Renal pelvis (tissue), 4 donors: Measurements from ENCODE around the gene WDR86. TPM values are rescaled to one million over a fixed set of nuclear protein-coding genes. Genes with fewer than 3 reads are reported as not detected.

Source experiments
- DNase-seq: peaks from one replicate; pipeline ENCODE4 v3.0.0-alpha.2; 2013
- polyA plus RNA-seq, 3 donors: library from polyadenylated mRNA; unstranded; fragments of 120-200 nt; gene quantifications; one replicate each; pipeline ENCODE4 v1.2.1, GENCODE V29; 2013; ENCODE audit not compliant: insufficient read length in 3 of 3

The WDR86 gene
- polyA plus RNA-seq, 3 donors: 34.9 to 49.6 (median 49.5) TPM

DNA sequence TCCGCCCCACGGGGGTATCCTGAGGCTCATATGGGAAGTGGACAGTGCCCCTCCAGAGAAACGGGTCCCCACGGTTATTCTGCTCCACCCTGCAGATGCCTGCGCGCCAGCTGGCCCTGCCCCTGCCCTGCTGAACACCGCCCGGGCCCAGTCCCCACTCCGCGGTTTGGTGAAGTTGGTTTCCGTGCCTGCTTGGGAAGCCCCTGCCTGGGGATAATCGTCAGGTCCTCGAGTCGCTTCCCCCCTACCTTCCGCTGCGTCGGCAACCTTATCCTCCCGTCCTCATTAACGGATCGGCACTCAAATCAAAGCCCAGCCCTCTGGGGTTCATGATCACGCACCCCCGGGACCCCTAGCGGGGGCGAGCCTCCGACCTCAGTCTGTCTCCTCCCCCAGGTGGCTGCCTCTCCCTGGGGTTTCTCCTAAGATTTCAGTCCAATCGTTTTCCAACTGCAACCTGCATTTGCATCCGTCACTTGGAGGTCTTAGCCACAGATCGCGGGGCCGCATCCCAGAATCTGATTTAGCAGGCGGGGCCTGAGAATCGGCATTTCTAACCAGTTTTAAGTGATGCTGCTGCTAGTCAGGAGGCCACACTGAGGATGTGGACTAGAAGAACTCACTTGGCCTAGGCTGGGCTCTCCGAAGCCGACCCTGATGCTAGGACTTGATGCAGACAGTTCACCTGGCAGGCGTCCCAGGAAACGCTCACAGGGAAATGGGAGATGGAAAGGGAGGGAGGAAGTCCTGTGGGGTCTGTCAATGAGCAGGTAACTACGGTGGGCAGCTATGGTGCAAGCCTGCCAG lies 27.6 kb downstream of the WDR86 start:
- DNase-seq: peak; percentile 12

DNA sequence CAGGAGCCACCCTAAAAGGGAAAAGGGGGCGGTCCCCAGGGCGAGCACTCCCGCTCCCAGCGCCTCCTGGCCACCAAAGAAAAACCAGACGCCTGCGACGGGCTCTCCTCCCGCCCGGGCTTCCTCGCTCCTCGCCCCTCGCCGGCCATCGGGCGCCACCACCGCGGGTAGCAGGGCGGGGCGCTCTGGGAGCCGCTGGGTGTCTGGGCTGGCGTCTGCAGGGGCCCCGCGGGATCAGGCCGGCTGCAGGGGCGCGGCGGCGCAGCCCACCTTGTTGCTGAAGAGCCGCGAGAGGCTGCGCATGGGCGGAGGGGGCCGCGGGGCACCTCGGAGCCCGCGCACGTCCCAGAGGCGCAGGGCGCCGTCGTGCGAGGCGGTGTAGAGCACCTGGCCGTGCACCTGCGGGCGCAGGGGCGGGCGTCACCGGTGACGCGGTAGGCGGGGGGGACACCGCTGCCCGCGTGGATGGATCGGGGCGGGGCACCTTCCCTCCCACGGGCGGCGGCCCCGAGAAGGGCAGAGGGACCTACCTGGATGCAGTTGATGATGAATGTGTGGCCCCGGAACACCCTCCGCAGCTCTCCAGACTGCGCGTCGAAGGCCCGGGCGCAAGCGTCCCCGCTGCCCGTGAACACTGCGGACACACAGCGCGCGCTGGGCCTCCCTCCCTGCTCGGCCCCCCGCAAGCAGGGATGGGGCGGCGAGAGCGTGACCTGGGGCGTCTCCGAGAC lies 28.3 kb downstream of the WDR86 start:
- no peak for DNase-seq

DNA sequence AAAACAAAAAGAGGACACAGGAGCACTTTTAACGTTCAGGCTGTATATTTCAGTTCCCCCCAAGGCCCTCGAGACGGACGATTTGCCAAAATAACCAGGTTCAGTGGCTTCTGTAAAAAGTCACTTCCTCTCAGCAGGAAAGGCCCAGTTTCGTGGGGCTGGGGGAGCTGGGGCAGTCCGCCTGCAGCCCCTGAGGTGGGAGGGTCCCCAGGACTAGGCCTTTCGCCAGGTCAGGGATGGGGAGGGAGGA lies 28.8 kb downstream of the WDR86 start:
- no peak for DNase-seq

DNA sequence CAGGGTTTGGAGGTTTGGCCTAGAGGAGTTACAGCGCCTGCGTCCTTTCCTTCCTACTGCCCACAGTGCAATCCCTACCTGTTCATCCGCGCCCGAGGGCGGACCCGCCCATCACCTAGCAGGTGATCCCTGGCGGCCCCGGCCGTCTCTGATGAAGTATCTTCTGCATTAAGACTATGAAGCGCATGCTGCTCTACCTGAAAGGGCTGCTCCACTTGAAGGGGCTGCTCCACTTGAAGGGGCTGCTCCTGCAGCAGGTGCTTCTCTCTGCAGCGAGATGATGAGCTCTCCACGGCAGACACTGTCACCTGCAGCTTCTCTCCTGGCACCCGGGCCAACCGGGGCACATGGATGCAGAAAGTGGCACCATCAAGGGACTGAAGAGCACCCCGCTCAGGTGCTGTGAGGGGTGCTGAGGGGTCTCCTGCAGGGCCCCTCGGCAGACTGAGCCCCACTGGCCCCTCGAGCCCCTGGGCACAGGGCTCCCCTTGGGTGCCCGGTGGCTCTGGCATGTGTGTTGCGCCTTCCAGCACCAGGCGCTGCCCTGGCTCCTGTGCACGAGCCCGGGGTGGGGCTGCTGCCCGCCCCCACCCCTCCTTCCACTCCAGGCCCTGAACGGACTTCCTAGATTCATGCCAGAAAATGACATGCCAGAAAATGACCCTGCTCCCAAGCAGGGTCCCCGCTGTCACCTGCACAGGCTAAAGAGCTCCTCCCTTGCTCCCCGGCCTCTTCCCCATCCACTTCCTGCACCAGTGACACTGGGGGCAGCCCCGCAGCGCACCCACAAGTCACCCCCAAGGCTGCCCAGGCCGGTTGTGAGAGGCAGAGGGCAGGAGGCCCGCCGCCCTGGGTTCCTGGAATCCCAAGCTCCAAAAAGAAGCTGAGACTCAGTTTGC lies 29.4 kb downstream of the WDR86 start:
- no peak for DNase-seq

DNA sequence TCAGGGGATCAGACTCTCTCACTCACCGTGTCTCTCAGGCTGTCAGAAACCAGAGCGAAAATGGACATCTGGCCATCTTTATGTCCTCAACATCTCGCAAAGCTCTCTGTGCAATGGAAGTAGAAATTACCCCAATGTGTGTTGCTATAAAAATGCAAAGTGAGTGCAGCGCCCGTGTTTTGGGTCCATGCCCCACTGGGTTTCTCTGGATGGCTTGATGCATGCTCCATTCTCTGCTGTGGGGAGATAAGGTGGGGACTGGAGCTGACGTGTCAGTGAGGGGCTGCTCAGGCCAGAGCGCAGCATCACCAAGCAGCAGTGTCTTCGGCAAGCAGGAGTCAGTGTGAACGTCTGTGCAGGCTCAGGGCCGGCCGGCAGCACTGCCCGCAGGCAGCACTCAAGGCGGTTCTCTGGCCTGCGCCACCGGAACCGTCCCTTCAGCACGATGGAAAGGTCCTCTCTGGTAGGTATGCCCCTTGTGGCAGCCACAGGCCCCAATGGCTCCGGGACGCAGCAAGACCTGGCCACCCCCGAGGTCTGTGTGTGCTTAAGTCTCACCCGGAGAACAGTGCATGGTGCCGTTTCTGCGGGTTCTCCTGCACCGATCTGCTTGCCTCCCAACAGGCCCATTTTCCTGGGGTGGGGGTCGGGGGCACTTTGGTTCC lies 30.2 kb downstream of the WDR86 start:
- DNase-seq: no peak

DNA sequence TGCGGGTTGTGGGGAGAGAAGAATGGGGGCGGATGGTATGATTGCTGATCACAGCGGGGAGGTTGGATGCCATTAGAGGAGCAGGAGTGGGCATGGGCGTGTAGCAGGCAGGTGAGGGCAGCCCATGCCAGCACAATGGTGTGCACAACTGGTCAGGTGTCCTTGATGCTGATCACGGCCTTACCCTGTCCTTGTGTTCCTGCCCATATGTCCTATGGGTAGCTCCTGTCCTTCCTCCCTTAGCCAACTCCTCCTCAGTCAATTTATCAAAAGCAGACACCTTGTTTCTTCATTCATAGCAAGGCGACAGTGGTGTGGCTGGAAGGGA lies 30.7 kb downstream of the WDR86 start:
- DNase-seq: no peak

DNA sequence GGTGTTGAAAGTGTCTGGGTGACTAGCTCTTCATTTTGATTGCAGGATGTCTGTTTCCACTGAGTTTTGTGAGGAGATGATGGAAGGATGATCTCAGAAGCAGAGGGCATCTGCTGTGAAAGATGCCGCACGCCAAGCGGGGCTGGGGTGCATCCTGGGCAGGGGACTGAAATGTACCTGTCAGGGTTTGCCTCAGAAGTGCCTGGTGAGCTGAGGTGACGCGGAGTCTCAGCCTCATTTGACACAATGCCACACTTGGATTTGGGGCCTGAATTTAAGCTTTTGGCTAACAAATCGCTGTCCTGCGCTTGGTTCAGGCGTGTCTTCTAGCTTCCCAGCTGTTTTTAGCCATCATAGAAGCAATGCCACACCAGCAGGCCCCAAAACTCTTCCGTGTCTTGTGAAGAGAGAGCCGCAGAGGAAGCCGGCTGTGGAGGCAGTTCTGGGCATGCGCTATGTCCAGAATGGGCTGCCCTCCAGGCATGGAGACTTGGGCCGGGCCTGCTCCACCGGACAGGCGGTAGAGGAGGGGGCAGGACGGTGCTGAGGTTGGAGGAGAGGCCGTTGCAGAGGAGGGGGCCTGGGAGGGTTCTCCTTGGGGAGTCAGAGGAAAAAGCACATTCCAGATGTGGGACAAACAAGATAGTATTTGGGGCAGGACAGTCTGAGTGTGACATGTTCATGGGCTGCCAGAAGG lies 31.2 kb downstream of the WDR86 start:
- no peak for DNase-seq

DNA sequence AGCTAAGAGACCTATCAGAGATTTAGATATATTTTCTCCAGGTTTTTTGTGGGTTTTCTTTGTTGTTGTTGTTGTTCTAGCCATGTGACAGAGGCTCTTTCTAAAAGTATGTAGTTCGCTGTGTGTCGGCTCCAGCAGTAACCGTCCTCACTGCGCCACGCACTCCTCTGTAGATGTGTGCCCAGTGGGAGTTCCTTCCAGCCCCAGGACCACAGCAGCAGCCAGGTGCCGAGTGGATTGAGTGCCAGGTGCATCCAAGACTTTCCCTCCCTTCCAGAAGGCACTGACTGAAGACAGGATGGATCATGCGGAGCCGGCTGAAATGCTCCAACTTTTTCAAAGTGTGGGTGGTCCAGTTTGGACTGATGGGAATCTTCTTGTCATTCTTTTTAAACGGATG lies 31.8 kb downstream of the WDR86 start:
- DNase-seq: no peak

DNA sequence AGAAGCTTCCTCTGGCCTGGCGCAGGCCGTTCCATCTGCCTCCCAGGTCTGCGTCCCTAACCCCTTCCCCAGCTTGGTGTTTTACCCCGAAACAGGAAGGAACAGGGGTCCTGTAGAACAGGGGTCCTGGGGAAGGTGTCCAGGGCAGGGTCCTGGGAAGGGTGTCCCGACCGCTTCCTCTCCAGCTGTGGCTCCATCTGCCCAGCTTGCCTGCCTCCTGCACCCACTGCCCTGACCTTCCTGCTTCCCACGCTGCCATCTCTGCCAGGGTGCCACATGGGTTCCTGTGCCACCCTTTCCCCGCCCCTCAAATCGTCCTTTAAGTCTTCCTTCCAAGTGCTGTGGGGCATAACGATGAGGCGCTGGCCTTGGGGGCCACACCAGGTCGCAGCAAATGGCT lies 32.4 kb downstream of the WDR86 start:
- DNase-seq: no peak

DNA sequence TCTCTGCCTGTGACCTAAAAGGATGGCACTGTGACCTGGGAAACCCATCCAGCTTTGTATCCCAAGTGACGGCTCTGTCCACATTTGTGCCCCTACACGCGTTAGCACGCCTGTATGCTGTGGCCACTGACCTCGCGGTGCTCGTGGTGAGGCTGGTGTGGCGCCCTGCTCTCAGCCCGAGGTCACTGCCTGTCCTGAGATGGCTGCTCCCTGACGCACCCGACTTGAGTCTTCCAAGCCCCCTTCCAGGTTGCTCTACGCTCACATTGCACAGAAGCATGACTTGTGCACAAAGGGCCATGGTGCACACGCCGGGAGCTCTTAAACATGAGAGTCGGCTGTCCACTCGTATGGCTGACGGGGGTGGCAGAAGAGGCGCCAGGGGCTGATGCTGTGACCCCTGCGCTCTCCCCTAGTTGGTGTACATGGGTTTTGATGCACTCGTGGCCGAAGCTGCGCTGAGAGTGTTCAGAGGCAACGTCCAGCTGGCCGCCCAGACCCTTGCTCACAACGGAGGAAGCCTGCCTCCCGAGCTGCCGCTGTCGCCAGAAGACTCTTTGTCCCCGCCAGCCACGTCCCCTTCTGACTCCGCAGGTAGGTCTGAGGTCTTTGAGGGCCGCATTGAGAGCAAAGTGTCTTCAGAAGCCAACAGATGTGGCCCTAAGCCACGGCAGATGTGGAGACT lies 33.5 kb downstream of the WDR86 start:
- DNase-seq: no peak

DNA sequence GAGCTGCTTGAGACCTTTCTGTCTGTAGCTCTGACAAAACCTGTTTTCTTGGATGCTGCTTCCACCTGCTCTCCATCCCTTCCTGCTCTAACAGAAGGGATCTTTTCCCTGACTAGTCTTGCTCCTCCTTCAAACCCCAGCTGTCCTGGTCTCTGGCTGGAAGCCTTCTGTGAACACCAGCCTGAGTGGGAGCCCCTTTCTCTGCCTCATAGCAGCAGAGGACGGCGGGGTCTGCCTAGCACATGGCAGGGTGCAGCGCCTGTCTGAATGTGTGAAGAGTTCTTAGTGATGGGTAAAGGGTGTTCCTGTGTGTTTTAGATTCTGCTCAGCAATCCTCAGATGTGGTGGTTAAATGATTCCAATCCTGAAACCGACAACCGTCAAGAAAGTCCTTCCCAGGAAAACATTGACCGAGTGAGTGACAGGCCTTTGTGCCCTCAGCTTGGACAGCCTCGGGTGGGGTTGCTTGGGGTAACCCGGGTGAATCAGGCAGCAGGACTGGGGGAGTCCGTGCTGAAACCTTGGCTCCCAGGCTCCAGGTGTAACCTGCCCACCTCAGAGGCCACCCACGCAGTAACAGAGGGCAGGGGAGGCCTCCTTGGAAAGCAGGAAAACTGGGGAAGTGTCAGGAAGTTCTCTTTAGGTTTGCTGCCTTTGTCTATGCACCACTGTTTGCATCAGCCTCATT lies 34.2 kb downstream of the WDR86 start:
- no peak for DNase-seq

DNA sequence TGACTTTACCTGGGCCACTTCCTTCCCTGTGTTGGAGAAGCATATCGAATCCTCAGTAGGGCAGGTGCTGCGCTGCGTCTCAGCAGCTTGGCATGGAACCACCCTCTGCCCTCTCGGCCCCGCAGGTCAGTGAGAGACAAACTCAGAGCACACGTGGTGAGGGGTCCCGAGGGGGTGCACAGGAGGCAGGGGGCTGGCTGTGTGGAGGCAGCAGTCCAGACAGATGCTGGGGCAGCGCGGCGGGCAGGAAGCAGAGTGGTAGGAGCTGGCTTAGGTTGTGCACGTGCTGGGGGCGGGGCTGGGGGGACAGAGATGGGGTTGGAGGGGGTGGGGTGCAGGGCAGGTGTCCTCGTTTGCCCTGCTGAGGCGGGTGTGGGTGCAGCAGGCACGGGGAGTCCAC lies 35.1 kb downstream of the WDR86 start:
- DNase-seq: no peak

DNA sequence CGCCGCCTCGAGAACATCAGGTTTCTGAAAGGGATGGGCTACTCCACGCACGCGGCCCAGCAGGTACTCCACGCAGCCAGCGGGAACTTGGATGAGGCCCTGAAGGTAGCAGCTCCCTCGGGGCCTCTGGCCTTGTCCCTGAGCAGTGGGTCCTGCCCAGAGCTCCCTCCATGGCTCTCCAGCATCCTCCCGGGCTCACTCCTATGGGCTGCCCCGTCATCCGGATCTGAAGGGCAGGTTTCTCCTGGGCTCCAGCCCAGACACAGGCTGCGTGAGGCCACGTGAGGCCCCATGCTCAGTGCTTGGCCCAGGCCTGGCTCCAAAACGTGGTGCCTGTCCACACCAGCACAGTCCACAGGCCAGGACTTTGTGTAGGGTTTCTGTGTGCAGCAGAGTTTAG lies 35.7 kb downstream of the WDR86 start:
- DNase-seq: no peak

DNA sequence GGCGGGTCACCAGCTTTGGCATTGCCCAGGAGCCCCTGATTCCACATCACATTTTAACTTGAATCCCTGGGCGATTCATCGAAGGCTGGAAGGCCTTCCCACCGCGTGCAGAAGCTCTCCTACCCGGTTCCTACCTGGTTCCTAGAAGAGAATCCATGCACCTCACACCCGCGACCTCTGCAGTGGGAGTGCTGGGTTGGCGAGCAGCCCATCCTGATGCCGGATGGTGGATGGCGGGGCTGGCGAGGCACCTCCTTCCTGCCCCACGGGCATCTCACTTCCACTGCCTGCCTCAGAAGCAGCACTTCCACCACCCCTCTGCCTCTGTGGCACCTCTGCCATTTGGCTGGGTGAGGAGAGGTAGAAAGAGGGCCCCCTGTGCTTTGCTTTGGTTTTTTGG lies 36.2 kb downstream of the WDR86 start:
- no peak for DNase-seq

DNA sequence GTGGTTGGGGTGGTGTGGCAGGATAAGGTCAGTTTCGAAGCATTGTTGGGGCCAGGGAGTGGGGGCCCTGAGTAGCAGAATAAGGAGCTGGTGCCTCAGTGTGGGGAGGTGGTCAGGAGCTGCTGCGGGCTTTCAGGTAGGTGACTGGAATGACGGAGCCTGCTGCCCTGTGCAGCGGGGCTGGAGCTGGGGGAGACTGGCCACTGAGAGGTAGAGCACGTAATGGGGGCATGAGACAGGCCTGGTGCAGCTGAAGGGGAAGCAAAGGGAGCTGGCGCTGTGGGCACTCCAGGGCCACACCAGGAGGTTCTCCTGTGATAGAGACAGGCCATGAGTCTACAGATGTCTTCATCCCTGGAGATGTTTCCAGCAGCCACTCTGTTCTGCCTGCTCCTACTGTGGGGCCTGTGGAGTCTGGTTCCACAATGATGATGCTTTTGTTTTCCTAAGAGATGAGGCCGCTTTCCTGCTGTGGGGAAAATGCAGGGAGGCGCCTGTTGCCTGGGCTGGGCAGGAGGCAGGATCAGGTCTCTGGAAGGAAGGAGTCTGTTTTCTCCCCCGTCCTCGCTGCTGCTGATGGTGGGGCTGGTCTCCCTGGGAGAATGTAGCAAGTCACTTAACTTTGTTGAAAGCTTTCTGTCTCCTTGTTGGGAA lies 37.1 kb downstream of the WDR86 start:
- no peak for DNase-seq

DNA sequence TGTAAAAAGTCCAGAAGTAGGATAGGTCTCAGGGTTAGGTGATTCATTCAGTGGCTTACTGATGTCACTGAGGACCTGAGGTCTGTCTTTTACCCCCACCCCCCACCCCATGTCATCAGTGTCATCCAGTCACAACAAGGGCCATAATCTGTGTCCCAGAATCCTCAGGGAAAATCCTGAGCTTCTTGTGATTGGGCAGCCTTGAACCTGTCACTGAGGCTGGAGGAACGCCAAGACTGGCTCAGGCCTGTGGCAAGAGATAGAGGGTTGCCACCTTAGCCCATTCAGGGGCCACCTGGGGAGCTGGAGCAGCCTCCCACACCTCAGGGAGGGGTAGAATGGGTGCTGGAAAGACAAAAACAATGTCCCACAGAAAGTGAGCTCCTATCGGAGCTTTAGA lies 38.6 kb downstream of the WDR86 start:
- DNase-seq: no peak

DNA sequence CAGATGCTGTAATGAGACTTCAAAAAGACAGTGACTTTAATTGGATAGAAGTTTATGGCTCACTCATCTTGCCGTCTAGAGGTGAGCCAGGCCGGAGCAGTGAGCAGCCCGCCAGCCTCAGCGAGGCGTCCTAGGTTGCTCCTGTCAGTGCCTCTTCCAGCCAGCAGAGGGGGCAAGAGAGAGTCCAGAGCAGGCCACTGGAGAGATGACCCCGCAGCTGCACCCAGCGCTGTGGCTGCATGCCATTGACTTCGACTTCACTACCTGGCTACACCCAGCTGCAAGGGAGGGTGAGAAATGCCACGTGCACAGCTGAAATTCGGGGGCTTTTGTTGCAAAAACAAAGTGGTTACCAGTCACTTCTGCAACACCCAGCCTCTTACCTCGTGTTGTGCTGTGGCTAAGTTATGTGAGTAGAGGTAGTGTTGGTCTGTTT lies 41.7 kb downstream of the WDR86 start:
- peak; percentile 82 for DNase-seq

DNA sequence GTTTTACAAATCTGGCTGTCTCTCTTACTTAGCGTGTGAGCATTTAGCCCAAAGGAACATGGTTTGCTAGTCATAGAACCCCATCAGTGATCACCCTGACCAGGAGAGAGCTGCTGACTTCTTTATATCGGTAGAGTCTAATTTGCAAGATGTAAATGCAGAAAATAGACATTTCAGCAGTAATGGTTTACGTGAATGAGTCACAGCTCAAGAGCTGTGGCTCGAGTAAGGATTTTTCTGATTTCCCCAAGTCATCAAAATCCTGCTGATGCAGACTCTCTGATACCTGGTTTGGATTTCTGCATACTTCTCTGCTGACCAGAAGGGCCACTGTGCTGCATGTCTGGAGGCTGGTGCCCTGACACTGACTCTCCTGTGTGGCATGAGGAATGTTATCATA lies 42.6 kb downstream of the WDR86 start:
- no peak for DNase-seq

DNA sequence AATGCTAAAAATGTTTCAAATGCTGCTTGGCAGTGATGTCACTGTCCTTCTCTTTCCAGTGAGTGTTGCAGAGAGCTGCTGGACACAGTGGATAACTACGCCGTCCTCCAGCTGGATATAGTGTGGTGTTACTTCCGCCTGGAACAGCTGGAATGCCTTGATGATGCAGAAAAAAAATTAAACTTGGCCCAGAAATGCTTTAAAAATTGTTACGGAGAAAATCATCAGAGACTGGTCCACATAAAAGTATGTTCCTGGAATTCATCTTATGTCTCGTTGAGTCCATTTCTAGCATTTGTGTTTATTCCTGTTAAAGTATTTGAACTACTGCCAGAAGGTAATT lies 43.0 kb downstream of the WDR86 start:
- DNase-seq: peak; percentile 61
